ENCODE data around the gene SYT10.
"Not testable (repeated sequence)": the region's sequence is repeated elsewhere in the genome, so short reads cannot be mapped to it uniquely, and the experiment has no call there.

Gene SYT10

GRCh38 chr12:33349791-33350190 is 89.8 kb downstream of the SYT10 start:
- DNase-seq = no peak

- not testable (repeated sequence) for DNase-seq
Observed at GRCh38 chr12:33331961-33332398, 107.6 kb downstream of the SYT10 start.

- no peak for DNase-seq
Observed at GRCh38 chr12:33330940-33331339, 108.7 kb downstream of the SYT10 start.
